ENCODE results near the gene CCDC47.
"Not testable (repeated sequence)": the region's sequence is repeated elsewhere in the genome, so short reads cannot be mapped to it uniquely, and the experiment has no call there.

The CCDC47 gene

GRCh38 chr17:63722403-63722802 lies 51.0 kb downstream of the CCDC47 start:
- DNase-seq (ENCODE audit: low spot score): no peak

DNA sequence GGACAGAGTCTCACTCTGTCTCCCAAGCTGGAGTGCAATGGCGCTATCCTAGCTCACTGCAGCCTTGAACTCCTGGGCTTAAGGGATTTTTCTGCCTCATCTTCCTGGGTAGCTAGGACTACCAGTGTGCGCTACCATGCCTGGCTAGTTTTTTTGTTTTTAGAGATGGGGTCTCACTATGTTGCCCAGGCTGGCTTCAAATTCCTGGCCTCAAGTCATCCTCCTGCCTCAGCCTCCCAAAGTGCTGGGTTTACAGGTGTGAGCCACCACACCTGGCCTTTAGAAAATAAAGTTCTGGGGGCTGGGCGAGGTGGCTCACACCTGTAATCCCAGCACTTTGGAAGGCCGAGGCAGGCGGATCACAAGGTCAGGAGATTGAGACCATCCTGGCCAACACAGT lies 53.2 kb downstream of the CCDC47 start:
- not testable (repeated sequence) for DNase-seq (ENCODE audit: low spot score)

GRCh38 chr17:63718988-63719387 lies 54.4 kb downstream of the CCDC47 start:
- DNase-seq (ENCODE audit: low spot score): no peak

GRCh38 chr17:63716426-63716825 lies 57.0 kb downstream of the CCDC47 start:
- no peak for DNase-seq (ENCODE audit: low spot score)

GRCh38 chr17:63714550-63715277 lies 58.7 kb downstream of the CCDC47 start:
- DNase-seq (ENCODE audit: low spot score): no peak

- DNase-seq (ENCODE audit: low spot score): no peak
Measured at GRCh38 chr17:63709110-63709509, 64.3 kb downstream of the CCDC47 start.

DNA sequence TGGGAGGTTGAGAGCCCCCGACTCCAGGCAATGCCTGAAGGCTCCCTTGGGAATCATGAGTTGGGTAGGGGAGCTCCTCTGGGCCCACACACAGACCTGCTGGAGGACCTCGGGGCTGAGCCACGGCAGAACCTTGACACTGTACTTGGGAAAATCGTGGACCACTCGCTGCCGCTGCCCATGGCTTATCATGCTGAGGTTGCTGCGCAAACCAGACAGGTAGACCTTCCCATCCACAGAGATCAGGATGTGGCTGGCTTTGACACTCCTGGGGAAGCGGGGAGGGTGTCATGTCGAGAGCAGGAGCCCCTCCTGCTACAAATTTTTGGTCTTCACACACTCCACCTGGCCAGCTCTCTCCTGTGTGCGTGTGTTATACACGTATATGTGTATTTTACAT lies 66.2 kb downstream of the CCDC47 start:
- no peak for DNase-seq (ENCODE audit: low spot score)

DNA sequence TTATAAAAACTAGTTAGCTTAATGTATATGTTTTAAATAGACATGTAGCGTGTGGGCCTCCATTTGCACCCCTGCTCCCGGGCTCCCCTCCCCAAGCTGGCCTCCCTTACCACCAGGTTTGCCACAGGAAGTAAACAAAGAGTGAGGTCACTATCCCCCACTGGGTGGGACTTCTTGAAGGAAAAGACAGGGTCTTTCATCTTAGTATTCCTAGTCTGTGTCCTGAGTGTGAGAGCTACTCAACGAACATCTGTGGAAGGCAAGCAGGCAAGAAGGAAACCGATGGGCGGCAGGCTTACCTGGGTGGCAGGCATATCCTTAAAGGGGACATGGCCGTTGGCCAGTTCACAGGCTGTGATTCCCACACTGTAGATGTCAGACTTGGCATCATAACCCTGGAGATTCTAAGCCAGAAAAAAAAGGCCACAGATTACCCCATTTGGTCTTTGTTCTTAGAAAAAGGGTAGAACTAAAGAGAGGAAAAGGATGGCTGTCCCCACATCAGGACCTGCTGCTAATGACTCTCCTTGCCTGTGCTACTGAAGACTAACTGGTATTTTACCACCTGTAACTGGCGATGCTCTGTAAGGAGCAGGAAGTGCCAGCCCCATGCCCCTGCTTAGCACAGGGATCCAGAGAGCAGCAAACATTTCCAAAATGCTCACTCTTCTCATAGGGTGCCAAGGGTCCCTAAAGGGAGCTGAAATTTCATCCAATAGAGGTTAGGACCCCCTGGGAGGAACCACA lies 66.9 kb downstream of the CCDC47 start:
- DNase-seq (ENCODE audit: low spot score): no peak

GRCh38 chr17:63705657-63706056 lies 67.7 kb downstream of the CCDC47 start:
- DNase-seq (ENCODE audit: low spot score): no peak

DNA sequence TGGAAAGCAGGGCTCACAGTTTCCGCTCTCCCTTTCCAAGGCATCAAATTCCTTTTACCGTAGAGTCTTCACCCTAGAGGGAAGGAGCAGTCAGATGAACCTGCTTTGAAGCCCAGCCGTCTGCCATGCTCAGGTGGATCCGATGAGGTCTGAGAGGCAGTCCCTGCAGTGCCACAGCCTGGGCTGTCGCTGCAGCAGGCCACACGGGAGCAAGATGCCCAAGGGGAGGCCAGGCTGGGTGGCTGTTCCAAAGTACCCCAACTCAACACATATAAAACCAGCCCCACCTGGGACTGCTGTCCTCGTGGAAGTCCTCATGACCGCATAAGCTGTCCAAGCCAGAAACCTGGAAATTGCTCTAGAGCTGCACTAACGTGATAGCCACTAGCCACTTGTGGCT lies 68.6 kb downstream of the CCDC47 start:
- DNase-seq (ENCODE audit: low spot score): no peak

DNA sequence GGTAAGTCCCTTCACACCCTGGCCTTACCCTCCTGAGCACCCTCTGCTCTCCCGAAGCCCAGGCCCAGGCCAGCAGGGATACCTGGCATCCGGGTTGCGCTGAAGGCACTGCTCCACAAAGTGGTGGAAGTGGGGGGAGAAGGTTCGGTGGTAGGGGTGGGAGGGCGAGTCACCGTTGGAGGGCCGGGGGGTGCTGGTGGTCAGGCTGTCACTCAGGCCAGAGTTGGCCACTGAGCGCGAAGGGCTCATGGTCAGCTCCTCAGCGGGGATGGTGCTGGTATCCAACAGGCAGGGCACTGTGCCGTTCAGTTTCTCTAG lies 69.2 kb downstream of the CCDC47 start:
- DNase-seq (ENCODE audit: low spot score): no peak

DNA sequence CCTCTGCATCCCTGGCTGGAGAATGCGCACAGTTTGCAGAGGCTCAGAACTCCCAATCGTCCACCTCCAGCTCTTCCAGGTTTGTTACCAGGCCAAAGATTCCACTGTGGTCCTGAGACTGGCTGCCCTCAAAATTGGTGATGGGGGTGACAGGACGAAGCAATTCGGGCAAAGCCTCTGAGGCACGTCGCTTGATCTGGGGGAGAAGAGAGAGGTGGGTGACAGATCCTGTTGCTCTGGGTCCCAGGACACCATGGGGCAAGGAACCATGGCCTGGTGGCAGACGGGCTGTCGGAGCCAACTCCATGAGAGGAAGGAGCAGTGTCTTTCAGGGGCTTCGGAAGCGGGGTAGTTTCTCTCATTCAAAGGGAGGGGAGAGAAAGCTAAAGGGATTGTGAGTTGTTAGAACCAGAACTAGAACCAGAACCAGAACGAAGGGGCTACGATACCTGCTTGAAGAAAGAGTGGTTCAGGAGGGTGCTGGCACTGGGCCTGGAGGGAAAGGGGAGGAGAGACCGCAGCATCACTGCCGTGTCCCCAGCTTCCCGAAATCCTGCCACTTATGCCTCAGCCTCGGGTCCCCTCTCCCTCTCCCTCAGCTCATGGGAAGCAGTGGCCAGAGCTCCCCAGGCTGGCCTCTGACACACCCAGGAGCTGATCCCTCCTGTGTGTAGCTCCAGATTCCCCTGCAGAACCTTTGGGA lies 69.7 kb downstream of the CCDC47 start:
- no peak for DNase-seq (ENCODE audit: low spot score)

DNA sequence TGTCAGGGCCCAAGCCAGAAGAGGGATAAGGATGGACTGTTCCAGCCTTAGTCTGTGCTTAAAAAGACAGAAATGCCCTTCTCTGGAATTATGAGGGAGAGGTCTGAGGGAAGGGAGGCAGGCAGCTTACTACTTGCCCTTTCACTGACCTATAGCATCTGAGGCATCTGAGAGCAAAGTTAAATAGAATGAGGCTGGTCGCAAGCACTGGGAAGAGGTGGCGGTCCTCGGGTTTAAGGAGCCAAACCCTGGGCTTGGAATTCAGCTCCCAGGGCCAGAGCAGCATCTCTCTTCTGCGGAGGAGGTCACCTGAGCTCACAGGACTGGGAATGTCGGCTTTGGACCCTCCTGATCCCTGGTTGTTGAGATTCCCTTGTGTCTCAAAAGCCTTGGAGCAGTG lies 70.4 kb downstream of the CCDC47 start:
- no peak for DNase-seq (ENCODE audit: low spot score)

- DNase-seq (ENCODE audit: low spot score): no peak
Measured at GRCh38 chr17:63702721-63703015, 70.7 kb downstream of the CCDC47 start.

- peak; percentile 51 for DNase-seq (ENCODE audit: low spot score)
Measured at GRCh38 chr17:63701868-63702720, 71.3 kb downstream of the CCDC47 start.

DNA sequence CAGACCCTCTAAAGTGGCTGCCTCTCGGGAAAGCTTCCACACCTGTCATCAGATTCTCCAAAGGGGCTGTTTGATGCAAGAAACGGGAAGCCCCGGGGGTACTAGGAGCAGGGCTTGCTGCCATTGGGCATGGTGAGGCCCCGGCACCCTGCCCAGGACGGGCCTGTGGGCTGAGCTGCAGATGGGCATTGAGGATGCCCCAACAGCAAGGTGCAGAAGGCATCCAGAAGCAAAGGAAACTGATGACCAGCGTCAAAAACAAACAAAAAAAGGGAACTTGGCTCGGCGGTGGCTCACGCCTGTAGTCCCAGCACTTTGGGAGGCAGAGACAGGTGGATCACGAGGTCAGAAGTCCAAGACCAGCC lies 72.0 kb downstream of the CCDC47 start:
- DNase-seq (ENCODE audit: low spot score): peak; percentile 38

- DNase-seq (ENCODE audit: low spot score): peak; percentile 71
Measured at GRCh38 chr17:63700528-63701455, 72.6 kb downstream of the CCDC47 start.

GRCh38 chr17:63699638-63700527 lies 73.5 kb downstream of the CCDC47 start, which contains the start of gene LIMD2:
TSS of gene LIMD2 (minus strand) at chr17:63700125. CDS start at chr17:63699298, 827 bp downstream.
- DNase-seq (ENCODE audit: low spot score): peak; percentile 89

DNA sequence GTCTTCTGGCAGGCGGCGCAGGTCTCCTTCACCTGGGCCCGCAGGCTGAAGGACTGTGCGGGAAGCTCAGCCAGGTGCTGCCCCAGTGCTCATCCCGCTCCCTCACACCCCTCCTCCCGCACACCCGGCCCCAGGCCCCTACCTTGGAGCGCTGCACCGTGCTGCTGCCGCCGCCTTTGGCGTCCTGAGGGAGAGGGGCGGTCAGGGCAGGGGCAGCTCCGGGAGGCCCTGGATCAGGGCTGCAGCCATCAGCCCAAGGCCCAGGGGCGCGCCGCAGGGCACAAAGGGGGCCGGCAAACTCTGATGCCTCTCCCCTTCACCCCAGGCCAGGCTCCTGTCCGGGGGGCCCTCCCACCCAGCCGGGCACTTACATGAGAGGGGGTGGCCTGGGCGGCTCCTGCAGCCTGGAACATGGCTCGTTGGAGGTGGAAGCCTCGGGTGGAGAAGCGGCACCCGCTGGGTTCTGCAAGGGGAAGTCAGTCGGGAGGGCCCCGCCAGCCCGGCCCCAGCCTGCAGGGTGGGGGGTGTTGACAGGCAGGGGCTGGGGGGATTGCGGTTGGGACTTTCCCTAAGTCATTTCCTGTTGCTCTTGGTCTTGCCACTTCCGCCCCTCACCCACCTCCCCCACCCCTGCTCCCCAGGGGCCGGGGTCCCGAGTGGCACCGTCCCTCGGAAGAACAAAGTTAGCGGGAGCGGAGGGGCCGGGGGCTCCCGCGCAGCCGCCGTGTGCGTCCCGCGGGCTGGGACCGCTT lies 74.3 kb downstream of the CCDC47 start:
- DNase-seq (ENCODE audit: low spot score): peak; percentile 89

Data from germinal center (tissue), 1 donor.